Testis (tissue), 2 donors: ENCODE results near the gene LGALS4.

ENCODE experiments used
- POLR2A ChIP-seq: fragments of 450-650 bp; IDR thresholded peaks from one replicate; pipeline ENCODE4 v1.6.1; 2017; ENCODE audit warnings: antibody characterized with exemption, mild to moderate bottlenecking, moderate library complexity
- TF ChIP-seq, protein P1 (sequence below), 3 experiments: fragments of 450-650 bp in 2 of 3; fragments of 200-600 bp in 1 of 3; sonication (generic) in 1 of 3; IDR thresholded peaks; one replicate each; pipeline ENCODE4 v1.5.1; 2016 to 2019; ENCODE audit warnings: antibody characterized with exemption in 3 of 3, mild to moderate bottlenecking in 2 of 3, moderate library complexity in 1 of 3

DNA sequence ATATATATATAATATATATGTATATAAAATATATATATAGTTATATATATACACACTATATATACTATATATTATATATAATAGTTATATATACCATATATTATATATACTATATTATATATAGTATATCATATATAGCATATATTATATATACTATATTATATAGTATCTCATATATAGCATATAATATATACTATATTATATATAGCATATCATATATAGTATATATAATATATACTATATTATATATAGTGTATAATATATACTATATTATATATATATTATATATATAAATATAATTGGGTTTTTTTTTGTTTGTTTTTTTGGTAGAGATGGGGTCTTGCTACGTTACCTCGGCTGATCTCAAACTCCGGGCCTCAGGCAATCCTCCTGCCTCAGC is 48.6 kb upstream of the LGALS4 start:
- TF ChIP-seq, protein P1, sequence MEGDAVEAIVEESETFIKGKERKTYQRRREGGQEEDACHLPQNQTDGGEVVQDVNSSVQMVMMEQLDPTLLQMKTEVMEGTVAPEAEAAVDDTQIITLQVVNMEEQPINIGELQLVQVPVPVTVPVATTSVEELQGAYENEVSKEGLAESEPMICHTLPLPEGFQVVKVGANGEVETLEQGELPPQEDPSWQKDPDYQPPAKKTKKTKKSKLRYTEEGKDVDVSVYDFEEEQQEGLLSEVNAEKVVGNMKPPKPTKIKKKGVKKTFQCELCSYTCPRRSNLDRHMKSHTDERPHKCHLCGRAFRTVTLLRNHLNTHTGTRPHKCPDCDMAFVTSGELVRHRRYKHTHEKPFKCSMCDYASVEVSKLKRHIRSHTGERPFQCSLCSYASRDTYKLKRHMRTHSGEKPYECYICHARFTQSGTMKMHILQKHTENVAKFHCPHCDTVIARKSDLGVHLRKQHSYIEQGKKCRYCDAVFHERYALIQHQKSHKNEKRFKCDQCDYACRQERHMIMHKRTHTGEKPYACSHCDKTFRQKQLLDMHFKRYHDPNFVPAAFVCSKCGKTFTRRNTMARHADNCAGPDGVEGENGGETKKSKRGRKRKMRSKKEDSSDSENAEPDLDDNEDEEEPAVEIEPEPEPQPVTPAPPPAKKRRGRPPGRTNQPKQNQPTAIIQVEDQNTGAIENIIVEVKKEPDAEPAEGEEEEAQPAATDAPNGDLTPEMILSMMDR (IDR thresholded peaks at IDR 0.05) = no peak
- no peak for TF ChIP-seq POLR2A
